HepG2 (cell line): Measurements from ENCODE around the gene CMTM2. TPM values are rescaled to one million over a fixed set of nuclear protein-coding genes. Genes with fewer than 3 reads are reported as not detected.

ENCODE experiments used
- GABPB1 ChIP-seq: IDR thresholded peaks from 2 replicates; pipeline ENCODE4 v1.6.1; 2016; ENCODE audit warnings: mild to moderate bottlenecking, missing genetic modification reagents, moderate library complexity, missing compliant biosample characterization
- HMGXB4 ChIP-seq, 2 experiments: sonication (generic) in 1 of 2; formaldehyde crosslinking in 1 of 2; IDR thresholded peaks; 2 replicates each; pipeline versions ENCODE4 v1.4.0 to v1.6.1; 2018 to 2020; ENCODE audit warnings: missing genetic modification reagents in 2 of 2, borderline replicate concordance in 1 of 2, low read depth in 1 of 2, mild to moderate bottlenecking in 1 of 2, missing biosample characterization in 1 of 2
- MZF1 ChIP-seq: sonication (generic); formaldehyde crosslinking; IDR thresholded peaks from 2 replicates; pipeline ENCODE4 v1.8.1; 2023; ENCODE audit warnings: mild to moderate bottlenecking, missing genetic modification reagents, borderline replicate concordance
- SATB2 ChIP-seq: sonication (generic); formaldehyde crosslinking; IDR thresholded peaks from 2 replicates; pipeline ENCODE4 v1.5.0; 2020; ENCODE audit warnings: missing genetic modification reagents
- SNAPC2 ChIP-seq: sonication (generic); formaldehyde crosslinking; IDR thresholded peaks from 2 replicates; pipeline ENCODE4 v1.8.1; 2022; ENCODE audit warnings: mild to moderate bottlenecking, missing genetic modification reagents
- SPEN ChIP-seq: sonication (generic); formaldehyde crosslinking; IDR thresholded peaks from 2 replicates; pipeline ENCODE4 v1.5.1; 2020; ENCODE audit warnings: low read depth, mild to moderate bottlenecking, missing genetic modification reagents
- TAF15 ChIP-seq: fragments of 200-400 bp; formaldehyde crosslinking; IDR thresholded peaks from one replicate; pipeline ENCODE4 v1.6.1; 2018; ENCODE audit warnings: mild to moderate bottlenecking, low read depth, low read length; ENCODE audit not compliant: poor library complexity, severe bottlenecking
- ZBTB38 ChIP-seq: sonication (generic); formaldehyde crosslinking; IDR thresholded peaks from 2 replicates; pipeline ENCODE4 v1.5.1; 2020; ENCODE audit warnings: mild to moderate bottlenecking, missing genetic modification reagents
- ZBTB42 ChIP-seq: sonication (generic); formaldehyde crosslinking; IDR thresholded peaks from 2 replicates; pipeline ENCODE4 v1.5.0; 2020; ENCODE audit warnings: mild to moderate bottlenecking, missing genetic modification reagents
- ZBTB7A ChIP-seq: sonication (generic); formaldehyde crosslinking; IDR thresholded peaks from 2 replicates; pipeline ENCODE4 v1.8.0; 2022; ENCODE audit warnings: mild to moderate bottlenecking, missing genetic modification reagents
- ZFP37 ChIP-seq: sonication (generic); formaldehyde crosslinking; IDR thresholded peaks from 2 replicates; pipeline ENCODE4 v1.4.0; 2020; ENCODE audit warnings: missing genetic modification reagents, borderline replicate concordance
- ZKSCAN8 ChIP-seq: IDR thresholded peaks from 2 replicates; pipeline ENCODE4 v1.6.1; 2016; ENCODE audit warnings: borderline replicate concordance, missing genetic modification reagents, missing compliant biosample characterization
- ZMYM4 ChIP-seq: sonication (generic); formaldehyde crosslinking; IDR thresholded peaks from 2 replicates; pipeline ENCODE4 v1.8.1; 2023; ENCODE audit warnings: mild to moderate bottlenecking, missing genetic modification reagents
- ZNF101 ChIP-seq: sonication (generic); formaldehyde crosslinking; IDR thresholded peaks from 2 replicates; pipeline ENCODE4 v1.4.0; 2020; ENCODE audit warnings: mild to moderate bottlenecking, low read depth, missing genetic modification reagents, borderline replicate concordance
- ZNF121 ChIP-seq: sonication (generic); formaldehyde crosslinking; IDR thresholded peaks from 2 replicates; pipeline ENCODE4 v1.5.0; 2020; ENCODE audit warnings: mild to moderate bottlenecking, missing genetic modification reagents
- ZNF18 ChIP-seq: sonication (generic); formaldehyde crosslinking; IDR thresholded peaks from 2 replicates; pipeline ENCODE4 v1.8.0; 2022; ENCODE audit warnings: mild to moderate bottlenecking, missing genetic modification reagents; ENCODE audit not compliant: insufficient replicate concordance
- ZNF24 ChIP-seq: fragments of 450-650 bp; IDR thresholded peaks from 2 replicates; pipeline ENCODE4 v1.6.1; 2017; ENCODE audit warnings: antibody characterized with exemption, mild to moderate bottlenecking
- ZNF337 ChIP-seq: sonication (generic); formaldehyde crosslinking; IDR thresholded peaks from 2 replicates; pipeline ENCODE4 v1.5.1; 2020; ENCODE audit warnings: missing genetic modification reagents, low read depth, mild to moderate bottlenecking, borderline replicate concordance
- ZNF382 ChIP-seq: sonication (generic); formaldehyde crosslinking; IDR thresholded peaks from 2 replicates; pipeline ENCODE4 v1.5.0; 2020; ENCODE audit warnings: missing genetic modification reagents, mild to moderate bottlenecking, borderline replicate concordance
- ZNF558 ChIP-seq: sonication (generic); formaldehyde crosslinking; IDR thresholded peaks from 2 replicates; pipeline ENCODE4 v1.9.0; 2022; ENCODE audit warnings: mild to moderate bottlenecking, missing genetic modification reagents, borderline replicate concordance
- ZNF629 ChIP-seq: sonication (generic); formaldehyde crosslinking; conservative IDR thresholded peaks from 2 replicates; pipeline ENCODE4 v1.5.0; 2020; ENCODE audit warnings: missing genetic modification reagents
- ZNF775 ChIP-seq: sonication (generic); formaldehyde crosslinking; IDR thresholded peaks from 2 replicates; pipeline ENCODE4 v1.4.0; 2020; ENCODE audit warnings: missing genetic modification reagents, mild to moderate bottlenecking, moderate library complexity, borderline replicate concordance
- polyA plus RNA-seq, 8 experiments: library from polyadenylated mRNA; depleted of rRNA in 3 of 8; stranded (reverse) in 7 of 8; unstranded in 1 of 8; fragments of >200 nt; fragmentation: Illumina TruSeq in 4 of 8; extraction: Trizol in 4 of 8; gene quantifications; 2 replicates each; pipeline versions ENCODE4 v1.2.1 to v1.2.3, GENCODE V29; 2011 to 2016; ENCODE audit warnings: low read depth in 4 of 8, missing spikeins in 1 of 8, mixed read lengths in 1 of 8; ENCODE audit not compliant: insufficient read depth in 1 of 8
- total RNA-seq, 5 experiments: library from RNA; depleted of rRNA; stranded (reverse); fragments of >200 nt; fragmentation: Illumina TruSeq; extraction: Trizol; gene quantifications; 2 replicates each; pipeline ENCODE4 v1.2.3, GENCODE V29; 2016; ENCODE audit warnings: low read depth in 1 of 5
- TF ChIP-seq, protein P1 (sequence below): sonication (generic); formaldehyde crosslinking; IDR thresholded peaks from 2 replicates; pipeline ENCODE4 v1.8.0; 2022; ENCODE audit warnings: low read depth, missing genetic modification reagents

Gene CMTM2
- total and polyA plus RNA-seq, 2 of the 13 experiments (the other 11 are each of a cell fraction or from before 2014, with no cell fraction given), result not detected

- TF ChIP-seq ZNF101 (CRISPR knock-in tag), result peak; percentile 88; the same call in 1 of the 2 replicates
- no peak; the same call in 1 of the 2 replicates for TF ChIP-seq ZNF558 (CRISPR knock-in tag)
- TF ChIP-seq ZMYM4 (CRISPR knock-in tag), result peak; percentile 58
- no peak for TF ChIP-seq SNAPC2
- TF ChIP-seq ZNF121, result no peak; the same call in 1 of the 2 replicates
- TF ChIP-seq MZF1, result no peak
- peak; percentile 65 for TF ChIP-seq SPEN (CRISPR knock-in tag)
- TF ChIP-seq SATB2, result no peak
- TF ChIP-seq, protein P1, sequence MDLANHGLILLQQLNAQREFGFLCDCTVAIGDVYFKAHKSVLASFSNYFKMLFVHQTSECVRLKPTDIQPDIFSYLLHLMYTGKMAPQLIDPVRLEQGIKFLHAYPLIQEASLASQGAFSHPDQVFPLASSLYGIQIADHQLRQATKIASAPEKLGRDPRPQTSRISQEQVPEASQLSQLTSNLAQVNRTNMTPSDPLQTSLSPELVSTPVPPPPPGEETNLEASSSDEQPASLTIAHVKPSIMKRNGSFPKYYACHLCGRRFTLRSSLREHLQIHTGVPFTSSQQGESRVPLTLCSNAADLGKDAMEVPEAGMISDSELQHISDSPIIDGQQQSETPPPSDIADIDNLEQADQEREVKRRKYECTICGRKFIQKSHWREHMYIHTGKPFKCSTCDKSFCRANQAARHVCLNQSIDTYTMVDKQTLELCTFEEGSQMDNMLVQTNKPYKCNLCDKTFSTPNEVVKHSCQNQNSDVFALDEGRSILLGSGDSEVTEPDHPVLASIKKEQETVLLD (CRISPR knock-in tag), result no peak
- no peak for TF ChIP-seq TAF15
- TF ChIP-seq ZNF775 (CRISPR knock-in tag), result 0 out of 2 replicates have a peak, but pooled peaks have one; percentile 47
- no peak for TF ChIP-seq ZNF337 (CRISPR knock-in tag)
- TF ChIP-seq ZNF629 (CRISPR knock-in tag), result peak; percentile 55
- no peak for TF ChIP-seq ZNF382 (CRISPR knock-in tag)
- TF ChIP-seq ZBTB42 (CRISPR knock-in tag), result no peak
- peak; percentile 89; the same call in 1 of the 2 replicates for TF ChIP-seq ZFP37 (CRISPR knock-in tag)
- no peak; the same call in 1 of the 2 replicates for TF ChIP-seq ZBTB38 (CRISPR knock-in tag)
- no peak for TF ChIP-seq ZNF18 (CRISPR knock-in tag)
- peak; percentile 36; the same call in 1 of the 2 replicates for TF ChIP-seq ZNF24
- peak; percentile 74; the same call in 1 of the 2 replicates for TF ChIP-seq ZBTB7A (CRISPR knock-in tag)
- TF ChIP-seq ZKSCAN8 (CRISPR knock-in tag), result peak; percentile 68; the same call in 1 of the 2 replicates
- peak; percentile 62 for TF ChIP-seq GABPB1 (CRISPR knock-in tag)
- peak; percentile 93 to 94 for TF ChIP-seq HMGXB4 (CRISPR knock-in tag; IDR thresholded peaks at IDR 0.05; ENCODE audit: borderline replicate concordance in 1 of 2, low read depth in 1 of 2)
These were observed 29.2 kb downstream of the CMTM2 start (continued) for GRCh38 chr16:66608241-66609138.
